Keratinocyte (primary cell): ENCODE results near the gene WDR70. TPM values are rescaled to one million over a fixed set of nuclear protein-coding genes. Genes with fewer than 3 reads are reported as not detected.

Source experiments
- DNase-seq: peaks from one replicate; pipeline ENCODE4 v3.0.0-alpha.2; 2011; ENCODE audit warnings: low read depth, missing footprints, low spot score
- FAIRE-seq: peaks from 2 replicates; lab custom pipeline; 2011; peaks lifted over from hg19 to GRCh38; lab: Jason Lieb, UNC
- H2AFZ ChIP-seq: 2 replicates; pipeline ENCODE4 v1.6.0; 2012; ENCODE audit warnings: low read length, control low read depth, inconsistent platforms; ENCODE audit not compliant: control insufficient read depth
- H3K27ac ChIP-seq: 2 replicates; pipeline ENCODE4 v1.5.1; 2011; ENCODE audit warnings: low read length; ENCODE audit not compliant: control insufficient read depth, insufficient read depth
- H3K27me3 ChIP-seq: 3 replicates; pipeline ENCODE4 v1.6.0; 2011; ENCODE audit warnings: low read length; ENCODE audit not compliant: control insufficient read depth, insufficient read depth; ENCODE audit errors: extremely low read depth
- H3K36me3 ChIP-seq, 2 experiments: 2 replicates in 1 of 2; 3 replicates in 1 of 2; pipeline ENCODE4 v1.5.1; 2011; ENCODE audit warnings: low read length in 2 of 2, mild to moderate bottlenecking in 1 of 2; ENCODE audit not compliant: control insufficient read depth in 2 of 2, insufficient read depth in 2 of 2; ENCODE audit errors: extremely low read depth in 1 of 2
- H3K4me1 ChIP-seq: 3 replicates; pipeline ENCODE4 v1.5.1; 2011; ENCODE audit warnings: low read length; ENCODE audit not compliant: control insufficient read depth, insufficient read depth; ENCODE audit errors: extremely low read depth
- H3K4me2 ChIP-seq: 3 replicates; pipeline ENCODE4 v1.6.0; 2011; ENCODE audit warnings: low read depth, low read length; ENCODE audit not compliant: control insufficient read depth, insufficient read depth; ENCODE audit errors: extremely low read depth
- H3K4me3 ChIP-seq, 3 experiments: fragments of 200-600 bp in 1 of 3; sonication (generic) in 1 of 3; 2 replicates in 2 of 3; 3 replicates in 1 of 3; pipeline ENCODE4 v1.5.1; 2011 to 2016; ENCODE audit warnings: low read length in 3 of 3, mild to moderate bottlenecking in 3 of 3, control low read depth in 2 of 3, inconsistent platforms in 1 of 3, low read depth in 1 of 3, mixed read lengths in 1 of 3, mixed run types in 1 of 3, moderate library complexity in 1 of 3; ENCODE audit not compliant: control insufficient read depth in 2 of 3, insufficient read depth in 2 of 3; ENCODE audit errors: extremely low read depth in 1 of 3
- H3K79me2 ChIP-seq: 2 replicates; pipeline ENCODE4 v1.6.0; 2012; ENCODE audit warnings: low read length; ENCODE audit not compliant: control insufficient read depth, insufficient read depth
- H3K9ac ChIP-seq: 3 replicates; pipeline ENCODE4 v1.6.0; 2011; ENCODE audit warnings: low read length; ENCODE audit not compliant: control insufficient read depth, insufficient read depth; ENCODE audit errors: extremely low read depth
- H3K9me1 ChIP-seq: 3 replicates; pipeline ENCODE4 v1.6.0; 2011; ENCODE audit warnings: low read length; ENCODE audit not compliant: control insufficient read depth, insufficient read depth; ENCODE audit errors: extremely low read depth
- H3K9me3 ChIP-seq: 2 replicates; pipeline ENCODE4 v1.5.1; 2012; ENCODE audit warnings: low read depth, low read length; ENCODE audit not compliant: control insufficient read depth
- H4K20me1 ChIP-seq: 3 replicates; pipeline ENCODE4 v1.6.0; 2011; ENCODE audit warnings: low read length; ENCODE audit not compliant: control insufficient read depth, insufficient read depth; ENCODE audit errors: extremely low read depth
- CTCF ChIP-seq, 3 experiments: IDR thresholded peaks in 1 of 3; conservative IDR thresholded peaks in 1 of 3; optimal IDR thresholded peaks in 1 of 3; 2 replicates in 2 of 3; 3 replicates in 1 of 3; pipeline versions ENCODE3 to v1.5.1; 2011; ENCODE audit warnings: low read length in 3 of 3, mild to moderate bottlenecking in 3 of 3, moderate library complexity in 2 of 3, control low read depth in 1 of 3, inconsistent platforms in 1 of 3; ENCODE audit not compliant: insufficient read depth in 2 of 3; ENCODE audit errors: extremely low read depth in 1 of 3
- EZH2 ChIP-seq: IDR thresholded peaks from one replicate; pipeline ENCODE4 v1.6.1; 2012; ENCODE audit warnings: inconsistent platforms, mild to moderate bottlenecking, low read length, moderate library complexity
- dilution Hi-C: fragments of 300-500 bp; cut with MboI; formaldehyde crosslinking; loops from one replicate; pipeline ENCODE4 v1.7.0; 2020; ENCODE audit warnings: low sequenced_read_pairs; ENCODE audit not compliant: extremely low pct_ligation_motif_present
- polyA plus RNA-seq, 5 experiments: library from polyadenylated mRNA; depleted of rRNA in 3 of 5; stranded (reverse) in 3 of 5; stranded (forward) in 1 of 5; unstranded in 1 of 5; fragments of >200 nt; gene quantifications; 1 replicate in 1 of 5; 2 replicates in 3 of 5; 3 replicates in 1 of 5; pipeline versions ENCODE4 v1.2.1 to v1.2.3, GENCODE V29; 2011 to 2012; ENCODE audit warnings: missing spikeins in 2 of 5, low read depth in 1 of 5, low replicate concordance in 1 of 5

The WDR70 gene
- polyA plus RNA-seq, 1 donor (not counting 4 experiments of a cell fraction or from before 2014, with no cell fraction given), result 25.1 TPM

- Histone ChIP-seq H3K4me1 (peaks cover 11% of the 10 kb centered on the region), H4K20me1 (no peaks in the 10 kb centered on the region), H3K27ac (no peak overlapping the region), H3K9me1 (no peaks in the 10 kb centered on the region), H3K27me3 (no peaks in the 10 kb centered on the region), H3K9me3 (no peaks in the 10 kb centered on the region), H3K79me2 (no peaks in the 10 kb centered on the region), H3K9ac (no peak overlapping the region), H3K36me3 (no peaks in the 10 kb centered on the region), H2AFZ (no peak overlapping the region), H3K4me2 (no peak overlapping the region), H3K4me3 (no peak overlapping the region)
- FAIRE-seq (no peak), DNase-seq (no peak)
- TF ChIP-seq CTCF (optimal IDR thresholded peaks at IDR 0.05 in 1 of 3, IDR thresholded peaks at IDR 0.05 in 1 of 3, conservative IDR thresholded peaks at IDR 0.05 in 1 of 3; ENCODE audit: extremely low read depth in 1 of 3, insufficient read depth in 2 of 3, low read length in 3 of 3) (no peak), EZH2 (no peak)
- dilution Hi-C loops, result no loop called here
Measured at GRCh38 chr5:37740331-37741066, 361.4 kb downstream of the WDR70 start.

GRCh38 chr5:37742111-37742510 is 363.0 kb downstream of the WDR70 start:
- Histone ChIP-seq H3K9me3 (no peaks in the 10 kb centered on the region), H4K20me1 (no peaks in the 10 kb centered on the region), H3K36me3 (no peaks in the 10 kb centered on the region), H3K27ac (no peak overlapping the region), H3K9ac (no peak overlapping the region), H3K4me3 (no peak overlapping the region), H3K27me3 (no peaks in the 10 kb centered on the region), H3K4me1 (peaks cover 11% of the 10 kb centered on the region), H3K79me2 (no peaks in the 10 kb centered on the region), H2AFZ (no peak overlapping the region), H3K9me1 (no peaks in the 10 kb centered on the region), H3K4me2 (no peak overlapping the region)
- dilution Hi-C loops, result no loop called here
- FAIRE-seq, result no peak
- no peak for DNase-seq
- TF ChIP-seq CTCF (optimal IDR thresholded peaks at IDR 0.05 in 1 of 3, IDR thresholded peaks at IDR 0.05 in 1 of 3, conservative IDR thresholded peaks at IDR 0.05 in 1 of 3; ENCODE audit: extremely low read depth in 1 of 3, insufficient read depth in 2 of 3, low read length in 3 of 3) (no peak), EZH2 (no peak)
